GM13977 (cell line): ENCODE results near the gene ACSL6.

Experiments
- DNase-seq: peaks from one replicate; pipeline ENCODE4 v3.0.0; 2012; ENCODE audit warnings: low spot score
- in situ Hi-C: fragments of 300-500 bp; cut with MboI; formaldehyde crosslinking; loops from one replicate; pipeline ENCODE4 v1.12.0; 2022; ENCODE audit warnings: low sequenced_read_pairs, low pct_unique_long_range_greater_than_20kb, mixed read lengths, inconsistent platforms; ENCODE audit not compliant: unreplicated experiment
- TF ChIP-seq, protein P1 (sequence below): IDR thresholded peaks from 2 replicates; pipeline ENCODE4 v1.5.1; 2012; ENCODE audit warnings: mild to moderate bottlenecking, control low read depth; ENCODE audit not compliant: insufficient read depth; ENCODE audit errors: extremely low read depth, missing control alignments

Gene ACSL6

DNA sequence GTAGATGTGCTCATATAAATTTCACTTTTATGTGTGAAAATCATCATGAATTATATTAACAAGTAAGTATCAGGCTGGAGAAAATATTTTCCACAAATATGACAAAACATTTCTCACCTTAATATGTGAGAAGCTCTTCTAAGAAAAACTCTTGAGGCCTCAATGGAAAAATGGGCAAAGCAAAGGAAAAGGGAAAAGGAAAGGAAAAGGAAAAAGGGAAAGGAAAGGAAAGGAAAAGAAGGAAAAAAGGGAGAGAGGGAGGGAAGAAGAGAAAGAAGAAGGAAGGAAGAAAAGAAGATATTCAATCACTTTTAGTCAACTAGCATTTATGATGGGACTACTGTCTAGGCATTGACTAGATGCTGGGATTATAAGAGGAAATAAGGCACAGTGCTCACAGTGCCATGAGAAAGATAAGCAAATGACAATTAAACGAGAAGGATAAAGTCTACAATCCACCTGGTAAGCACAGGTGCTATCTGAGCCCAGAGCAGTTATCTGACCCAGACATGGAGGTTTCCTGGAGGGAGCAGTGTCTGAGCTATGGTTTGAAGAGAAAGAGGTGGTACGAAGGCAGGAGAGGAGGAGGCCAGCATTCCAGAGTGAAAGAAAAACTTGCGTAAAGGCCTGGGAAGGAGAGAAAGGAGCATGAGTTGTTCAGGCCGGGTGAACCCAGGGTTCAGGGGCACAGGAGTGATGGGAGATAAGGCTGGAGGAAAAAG lies 18.3 kb upstream of the ACSL6 start:
- TF ChIP-seq, protein P1, sequence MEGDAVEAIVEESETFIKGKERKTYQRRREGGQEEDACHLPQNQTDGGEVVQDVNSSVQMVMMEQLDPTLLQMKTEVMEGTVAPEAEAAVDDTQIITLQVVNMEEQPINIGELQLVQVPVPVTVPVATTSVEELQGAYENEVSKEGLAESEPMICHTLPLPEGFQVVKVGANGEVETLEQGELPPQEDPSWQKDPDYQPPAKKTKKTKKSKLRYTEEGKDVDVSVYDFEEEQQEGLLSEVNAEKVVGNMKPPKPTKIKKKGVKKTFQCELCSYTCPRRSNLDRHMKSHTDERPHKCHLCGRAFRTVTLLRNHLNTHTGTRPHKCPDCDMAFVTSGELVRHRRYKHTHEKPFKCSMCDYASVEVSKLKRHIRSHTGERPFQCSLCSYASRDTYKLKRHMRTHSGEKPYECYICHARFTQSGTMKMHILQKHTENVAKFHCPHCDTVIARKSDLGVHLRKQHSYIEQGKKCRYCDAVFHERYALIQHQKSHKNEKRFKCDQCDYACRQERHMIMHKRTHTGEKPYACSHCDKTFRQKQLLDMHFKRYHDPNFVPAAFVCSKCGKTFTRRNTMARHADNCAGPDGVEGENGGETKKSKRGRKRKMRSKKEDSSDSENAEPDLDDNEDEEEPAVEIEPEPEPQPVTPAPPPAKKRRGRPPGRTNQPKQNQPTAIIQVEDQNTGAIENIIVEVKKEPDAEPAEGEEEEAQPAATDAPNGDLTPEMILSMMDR = no peak
- in situ Hi-C loops = no loop called here
- no peak for DNase-seq

DNA sequence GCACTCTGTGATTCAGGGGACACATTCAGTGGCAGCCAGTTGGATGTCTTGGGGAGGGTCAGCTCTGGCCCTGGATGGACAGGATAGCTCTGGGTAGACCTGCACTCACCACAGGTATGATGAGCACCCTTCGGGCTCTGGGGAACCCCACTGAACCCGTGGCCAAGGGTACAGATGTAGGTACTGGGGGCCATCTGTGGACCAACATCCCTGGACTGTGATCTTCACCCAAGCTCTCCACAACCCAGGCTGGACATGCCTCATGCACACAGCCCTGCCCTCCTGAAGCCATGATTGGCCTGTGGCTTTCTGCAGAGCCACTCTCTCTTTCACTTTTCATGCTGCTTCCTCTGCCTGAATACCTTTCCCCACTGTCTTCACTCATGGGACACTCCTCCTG lies 15.6 kb upstream of the ACSL6 start:
- no peak for DNase-seq
- TF ChIP-seq, protein P1 = no peak
- in situ Hi-C loops = no loop called here

DNA sequence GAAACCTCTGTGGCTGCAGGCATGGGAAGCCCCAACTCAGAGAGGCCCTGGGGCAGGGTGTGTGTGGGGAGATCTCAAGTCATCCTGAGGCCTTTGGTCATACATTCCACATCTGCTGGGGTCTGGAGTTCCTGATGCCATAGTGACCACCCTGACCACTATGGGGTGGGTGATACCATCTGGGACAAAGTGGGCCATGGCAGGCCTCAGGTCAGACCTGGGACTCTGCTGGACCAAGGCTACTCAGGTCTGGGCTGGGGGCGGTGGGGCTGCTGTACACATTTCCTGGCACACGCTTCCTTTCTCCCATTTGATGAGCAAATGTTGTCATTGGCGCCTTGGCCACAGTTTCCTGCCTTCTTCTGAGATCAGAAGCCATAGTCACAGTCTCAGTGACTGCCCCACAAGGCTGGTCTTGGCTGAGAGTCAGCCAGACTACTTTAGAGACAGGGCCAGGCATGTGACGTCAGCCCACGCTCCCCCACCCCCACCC lies 15.1 kb upstream of the ACSL6 start:
- no peak for DNase-seq
- TF ChIP-seq, protein P1 = no peak
- in situ Hi-C loops = no loop called here

DNA sequence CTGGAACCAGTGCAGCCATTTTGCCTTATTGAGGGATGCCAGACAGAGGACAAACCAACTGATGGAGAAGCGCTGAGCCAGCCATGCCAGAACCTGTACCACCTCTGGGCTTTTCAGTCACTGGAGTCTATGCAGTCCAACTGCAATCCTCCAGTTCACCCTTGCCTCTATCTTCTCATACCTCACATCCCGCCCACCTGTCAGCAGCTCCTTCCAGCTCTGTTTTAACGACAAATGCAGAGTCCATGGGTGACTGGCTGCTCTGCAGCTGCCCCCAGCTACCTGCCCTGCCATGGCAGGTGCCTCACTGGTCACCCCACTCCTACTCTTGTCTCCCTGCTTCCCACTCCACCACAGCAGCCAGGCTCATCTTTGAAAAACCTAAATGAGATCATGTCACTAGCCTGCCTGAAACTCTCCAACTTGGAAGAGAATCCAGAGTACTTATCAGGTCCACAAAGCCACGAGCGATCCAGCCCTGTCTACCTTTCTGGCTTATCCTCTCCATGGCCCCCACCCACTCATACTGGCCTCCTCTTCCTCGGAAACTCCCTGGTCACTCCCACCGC lies 14.0 kb upstream of the ACSL6 start:
- in situ Hi-C loops = no loop called here
- DNase-seq = no peak
- TF ChIP-seq, protein P1 = no peak

DNA sequence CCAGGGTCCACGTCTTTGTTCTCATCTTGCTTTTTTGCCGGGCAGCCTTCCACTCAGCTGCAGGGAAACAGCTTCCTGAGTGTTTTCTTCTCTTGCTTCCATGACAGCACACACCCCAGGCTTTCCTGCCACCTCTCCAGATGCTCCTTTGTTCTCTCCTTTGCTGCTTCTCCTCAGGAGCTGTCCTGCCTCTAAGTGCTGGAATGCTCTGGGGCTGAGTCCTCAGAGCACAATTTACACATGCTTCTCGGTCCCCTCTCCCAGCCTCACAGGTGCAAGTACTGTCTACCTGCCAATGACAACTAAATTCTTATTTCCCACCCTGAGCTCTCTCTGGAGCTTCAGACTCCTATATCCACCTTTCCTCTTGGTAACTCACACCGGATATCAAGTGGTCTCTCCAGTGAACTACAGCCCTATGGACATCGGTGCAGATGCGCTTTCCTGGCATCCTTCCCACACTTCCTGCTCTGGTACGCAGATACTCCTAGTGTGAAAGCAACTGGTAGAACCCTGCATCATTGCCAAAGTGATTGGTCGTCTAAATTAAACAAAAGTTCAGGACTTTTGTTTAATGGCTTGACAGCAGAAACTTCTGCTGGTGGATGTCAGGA lies 13.4 kb upstream of the ACSL6 start:
- TF ChIP-seq, protein P1 = no peak
- in situ Hi-C loops = no loop called here
- no peak for DNase-seq

DNA sequence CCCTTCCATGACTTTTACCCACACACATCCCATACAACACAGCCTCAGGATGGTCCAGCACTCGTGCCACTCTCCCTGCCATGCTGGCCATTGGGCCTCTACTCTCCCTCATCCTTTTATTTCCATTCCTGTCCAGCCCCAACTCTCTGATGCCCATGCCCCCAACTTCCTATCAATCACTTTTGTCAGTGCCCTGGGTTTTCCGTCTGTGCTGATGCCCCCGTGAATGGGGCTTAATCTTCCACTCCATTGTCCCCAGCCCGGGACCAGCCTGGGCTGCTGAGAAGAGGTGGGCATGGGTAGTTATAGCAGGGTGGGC lies 12.6 kb upstream of the ACSL6 start:
- no peak for DNase-seq
- TF ChIP-seq, protein P1 = no peak
- in situ Hi-C loops = no loop called here
